Glomerular endothelial cell (primary cell): ENCODE results near the gene OSBPL9. TPM values are rescaled to one million over a fixed set of nuclear protein-coding genes. Genes with fewer than 3 reads are reported as not detected.
A peak's percentile ranks its signal among the peaks of the same experiment; 100 is the strongest.
"Not testable (repeated sequence)": the region's sequence is repeated elsewhere in the genome, so short reads cannot be mapped to it uniquely, and the experiment has no call there.

Experiments used
- DNase-seq: peaks from one replicate; pipeline ENCODE4 v3.0.0-alpha.2; 2011; ENCODE audit warnings: low read depth, low spot score; ENCODE audit errors: extremely low read depth
- total RNA-seq: library from RNA; depleted of rRNA; stranded (reverse); fragments of >200 nt; gene quantifications from 2 replicates; pipeline ENCODE4 v1.2.3, GENCODE V29; 2015

OSBPL9 gene
- total RNA-seq, 1 donor from 2014 or later = 72.6 TPM

GRCh38 chr1:51732701-51733425 is 116.0 kb downstream of the OSBPL9 start:
- DNase-seq = no peak

GRCh38 chr1:51733426-51733774 is 116.5 kb downstream of the OSBPL9 start:
- not testable (repeated sequence) for DNase-seq

GRCh38 chr1:51733793-51734522 is 117.1 kb downstream of the OSBPL9 start:
- DNase-seq = no peak

GRCh38 chr1:51734896-51735745 is 118.2 kb downstream of the OSBPL9 start:
- no peak for DNase-seq

GRCh38 chr1:51735746-51736254 is 118.9 kb downstream of the OSBPL9 start:
- DNase-seq = no peak

- DNase-seq = peak; percentile 90
Measured at GRCh38 chr1:51736702-51737101, 119.8 kb downstream of the OSBPL9 start.

- no peak for DNase-seq
Measured at GRCh38 chr1:51738681-51739080, 121.8 kb downstream of the OSBPL9 start.

GRCh38 chr1:51740652-51741051 is 123.8 kb downstream of the OSBPL9 start:
- no peak for DNase-seq

- DNase-seq = no peak
Measured at GRCh38 chr1:51741121-51741681, 124.3 kb downstream of the OSBPL9 start.

- DNase-seq = no peak
Measured at GRCh38 chr1:51744506-51745303, 127.8 kb downstream of the OSBPL9 start.

- no peak for DNase-seq
Measured at GRCh38 chr1:51745304-51745570, 128.3 kb downstream of the OSBPL9 start.

- DNase-seq = no peak
Measured at GRCh38 chr1:51749151-51749550, 132.3 kb downstream of the OSBPL9 start.

GRCh38 chr1:51750218-51750617 is 133.3 kb downstream of the OSBPL9 start:
- DNase-seq = peak; percentile 51

GRCh38 chr1:51750729-51751128 is 133.8 kb downstream of the OSBPL9 start:
- DNase-seq = no peak

GRCh38 chr1:51752073-51752948 is 135.4 kb downstream of the OSBPL9 start:
- no peak for DNase-seq

GRCh38 chr1:51753969-51754368 is 137.1 kb downstream of the OSBPL9 start:
- DNase-seq = no peak

- no peak for DNase-seq
Measured at GRCh38 chr1:51754666-51755065, 137.8 kb downstream of the OSBPL9 start.

- no peak for DNase-seq
Measured at GRCh38 chr1:51755437-51755836, 138.5 kb downstream of the OSBPL9 start.

GRCh38 chr1:51756290-51756689 is 139.4 kb downstream of the OSBPL9 start:
- no peak for DNase-seq
